Activated CD8-positive, alpha-beta T cell treated with anti-CD3 and anti-CD28 coated beads for 36 hours (primary cell): ENCODE data around the gene NAT16. TPM values are rescaled to one million over a fixed set of nuclear protein-coding genes. Genes with fewer than 3 reads are reported as not detected.
"Not testable (repeated sequence)": the region's sequence is repeated elsewhere in the genome, so short reads cannot be mapped to it uniquely, and the experiment has no call there.

Experiments
- ATAC-seq: fragments of 200-7000 bp; cut with Tn5 transposase; one replicate; pipeline ENCODE4 v1.10.0; 2021; ENCODE audit warnings: mild to moderate bottlenecking, moderate library complexity
- CTCF ChIA-PET: fragments of 350-600 bp; sonication (Branson Sonifier 250); formaldehyde crosslinking; loops from one replicate; lab custom pipeline; 2021; ENCODE audit warnings: antibody characterized with exemption; lab: Charles Lee
- POLR2A ChIA-PET: fragments of 350-600 bp; sonication (Branson Sonifier 250); formaldehyde crosslinking; loops from one replicate; lab custom pipeline; 2021; ENCODE audit warnings: antibody characterized with exemption; lab: Charles Lee
- DNase-seq: peaks from one replicate; pipeline ENCODE4 v3.0.0-alpha.2; 2020
- H3K27ac Mint-ChIP-seq: one replicate; pipeline ENCODE4 v1.8.0; 2021; ENCODE audit warnings: mild to moderate bottlenecking, mixed read lengths
- H3K27me3 Mint-ChIP-seq: one replicate; pipeline ENCODE4 v1.8.0; 2021; ENCODE audit warnings: mixed read lengths
- H3K36me3 Mint-ChIP-seq: one replicate; pipeline ENCODE4 v1.8.0; 2021; ENCODE audit warnings: low read depth, mixed read lengths
- H3K4me1 Mint-ChIP-seq: one replicate; pipeline ENCODE4 v1.8.0; 2021; ENCODE audit warnings: low read depth, mixed read lengths
- H3K4me3 Mint-ChIP-seq: one replicate; pipeline ENCODE4 v1.8.0; 2021; ENCODE audit warnings: mild to moderate bottlenecking, moderate library complexity, mixed read lengths
- H3K9me3 Mint-ChIP-seq: one replicate; pipeline ENCODE4 v1.8.0; 2021; ENCODE audit warnings: mixed read lengths
- intact Hi-C: fragments of 100-400 bp; cut with micrococcal nuclease; formaldehyde crosslinking; loops from one replicate; pipeline ENCODE4 v1.10.0; 2022
- total RNA-seq, 2 experiments: library from RNA; stranded (reverse); gene quantifications; one replicate each; pipeline ENCODE4 v1.2.3, GENCODE V29; 2021
- TF ChIP-seq, protein P1 (sequence below): fragments of 200-600 bp; IDR thresholded peaks from one replicate; pipeline ENCODE4 v1.8.0; 2022; ENCODE audit warnings: antibody characterized with exemption, mild to moderate bottlenecking

NAT16 gene
- total RNA-seq, 2 experiments from 2014 or later, result not detected

DNA sequence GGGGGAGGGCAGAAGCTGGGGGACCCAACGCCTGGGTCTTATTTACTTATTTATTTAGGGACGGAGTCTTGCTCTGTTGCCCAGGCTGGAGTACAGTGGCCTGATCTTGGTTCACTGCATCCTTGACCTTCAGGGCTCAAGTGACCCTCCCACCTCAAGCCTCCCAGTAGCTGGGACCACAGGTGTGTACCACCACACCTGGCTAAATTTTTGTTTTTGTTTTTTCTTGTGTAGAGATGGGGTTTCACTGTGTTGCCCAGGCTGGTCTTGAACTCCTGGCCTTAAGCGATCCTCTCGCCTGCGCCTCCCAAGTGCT is 22.5 kb upstream of the NAT16 start:
- peaks cover 27% of the 10 kb centered on the region for H3K27me3 Mint-ChIP-seq
- intact Hi-C loops, result no loop called here
- DNase-seq (no peak), ATAC-seq (no peak)
- no peaks in the 10 kb centered on the region for H3K9me3 Mint-ChIP-seq
- TF ChIP-seq, protein P1, sequence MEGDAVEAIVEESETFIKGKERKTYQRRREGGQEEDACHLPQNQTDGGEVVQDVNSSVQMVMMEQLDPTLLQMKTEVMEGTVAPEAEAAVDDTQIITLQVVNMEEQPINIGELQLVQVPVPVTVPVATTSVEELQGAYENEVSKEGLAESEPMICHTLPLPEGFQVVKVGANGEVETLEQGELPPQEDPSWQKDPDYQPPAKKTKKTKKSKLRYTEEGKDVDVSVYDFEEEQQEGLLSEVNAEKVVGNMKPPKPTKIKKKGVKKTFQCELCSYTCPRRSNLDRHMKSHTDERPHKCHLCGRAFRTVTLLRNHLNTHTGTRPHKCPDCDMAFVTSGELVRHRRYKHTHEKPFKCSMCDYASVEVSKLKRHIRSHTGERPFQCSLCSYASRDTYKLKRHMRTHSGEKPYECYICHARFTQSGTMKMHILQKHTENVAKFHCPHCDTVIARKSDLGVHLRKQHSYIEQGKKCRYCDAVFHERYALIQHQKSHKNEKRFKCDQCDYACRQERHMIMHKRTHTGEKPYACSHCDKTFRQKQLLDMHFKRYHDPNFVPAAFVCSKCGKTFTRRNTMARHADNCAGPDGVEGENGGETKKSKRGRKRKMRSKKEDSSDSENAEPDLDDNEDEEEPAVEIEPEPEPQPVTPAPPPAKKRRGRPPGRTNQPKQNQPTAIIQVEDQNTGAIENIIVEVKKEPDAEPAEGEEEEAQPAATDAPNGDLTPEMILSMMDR, result no peak
- ChIA-PET CTCF (interaction anchor here (4.7 kb wide), 1 partner anchor 10 kb away, joined by 24 read pairs; no protein-coding TSS in a partner anchor), POLR2A (interaction anchor here (0.8 kb wide), 1 partner anchor 15 kb away, joined by 3 read pairs; the partner anchor contains the start of gene PLOD3)
- peaks cover 2% of the 10 kb centered on the region for H3K4me1 Mint-ChIP-seq
- no peak overlapping the region for H3K27ac Mint-ChIP-seq
- H3K4me3 Mint-ChIP-seq, result no peak overlapping the region
- H3K36me3 Mint-ChIP-seq, result peaks cover 2% of the 10 kb centered on the region

DNA sequence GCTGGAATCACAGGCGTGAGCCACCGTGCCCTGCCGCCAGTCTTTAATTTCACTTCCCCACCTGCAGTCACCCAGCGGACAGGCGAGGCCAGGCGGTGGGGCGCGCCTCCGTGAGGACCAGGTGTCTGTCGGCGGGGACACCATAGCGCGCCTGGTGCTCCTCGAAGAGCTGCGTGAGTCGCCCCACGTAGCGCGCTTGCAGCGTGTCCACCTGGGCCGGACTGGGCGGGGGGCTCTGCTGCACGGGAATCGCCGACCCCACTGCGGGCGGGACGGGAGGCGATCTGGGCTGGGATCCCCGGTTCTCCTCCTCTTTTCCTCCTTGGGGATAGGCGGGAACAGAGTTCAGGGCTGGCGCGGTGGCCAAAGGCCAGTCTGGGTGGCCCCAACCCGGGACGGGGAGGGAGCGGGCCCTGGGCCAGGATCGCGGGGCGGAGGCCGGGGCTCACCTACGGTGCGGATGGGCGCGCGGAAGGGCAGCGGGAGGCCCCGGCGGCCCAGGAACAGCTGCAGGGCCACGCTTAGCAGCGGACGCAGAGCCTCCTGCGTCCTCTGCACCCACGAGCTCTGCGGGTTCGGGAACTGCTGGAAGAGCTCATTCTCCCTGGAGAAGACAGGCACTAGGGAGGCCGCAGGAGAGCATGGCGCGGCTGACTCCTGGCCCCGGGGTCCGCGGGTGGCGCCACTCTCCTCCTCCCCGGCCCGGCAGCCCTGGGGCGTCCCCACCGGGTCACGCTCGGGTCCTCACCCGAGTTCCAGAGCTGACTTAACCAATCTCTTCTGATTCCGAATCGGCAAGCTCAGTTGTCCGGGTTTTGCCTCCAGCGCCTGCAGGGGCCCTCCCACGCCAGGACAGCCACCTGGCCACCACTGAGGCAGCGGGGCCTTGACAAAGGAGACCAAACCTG is 21.9 kb upstream of the NAT16 start:
- Mint-ChIP-seq H3K4me3 (no peak overlapping the region), H3K27ac (no peak overlapping the region), H3K27me3 (peaks cover 27% of the 10 kb centered on the region), H3K4me1 (peaks cover 2% of the 10 kb centered on the region), H3K9me3 (no peaks in the 10 kb centered on the region), H3K36me3 (peaks cover 2% of the 10 kb centered on the region)
- TF ChIP-seq, protein P1, result no peak
- CTCF ChIA-PET, result interaction anchor here (2.0 to 4.7 kb wide), 2 partner anchors 9 to 10 kb away, joined by 9 to 24 read pairs; no protein-coding TSS in a partner anchor
- no peak for DNase-seq
- POLR2A ChIA-PET, result interaction anchor here (0.8 kb wide), 1 partner anchor 15 kb away, joined by 3 read pairs; the partner anchor contains the start of gene PLOD3
- ATAC-seq, result no peak
- intact Hi-C loops, result no loop called here

DNA sequence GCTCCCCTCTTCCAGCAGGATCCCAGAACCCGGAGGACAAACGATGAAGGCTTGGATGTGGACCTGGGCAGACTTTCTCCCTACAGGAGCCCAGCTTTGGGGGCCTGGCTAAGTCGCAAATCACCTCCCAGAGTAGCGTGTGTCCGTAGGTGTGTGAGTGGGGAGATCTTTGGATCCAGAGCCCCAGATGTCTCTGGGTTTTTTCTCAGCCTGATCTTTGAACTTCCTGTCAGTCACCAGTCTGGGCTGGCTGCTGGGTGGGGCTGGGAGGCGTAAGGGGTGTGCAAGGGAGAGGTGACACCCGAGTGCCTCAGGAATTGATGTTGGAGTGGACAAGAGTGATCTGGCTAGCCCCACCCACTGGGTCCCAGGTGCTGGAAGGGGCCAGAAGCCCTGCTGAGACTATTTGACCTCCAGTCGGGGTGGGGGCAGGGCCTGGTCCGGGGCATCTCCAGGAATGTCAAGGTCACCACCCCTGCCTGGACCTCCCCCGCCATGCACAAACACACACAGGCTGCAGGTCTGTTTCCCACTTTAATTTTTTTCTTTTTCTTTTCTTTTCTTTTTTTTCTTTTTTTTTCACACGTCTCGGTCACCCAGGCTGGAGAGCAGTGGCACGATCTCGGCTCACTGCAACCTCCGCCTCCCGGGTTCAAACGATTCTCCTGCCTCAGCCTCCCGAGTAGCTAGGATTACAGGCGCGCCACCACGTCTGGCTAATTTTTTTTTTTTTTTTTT is 20.9 kb upstream of the NAT16 start, which contains the start of gene MOGAT3:
Gene MOGAT3, minus strand, starts transcription at position 175 of the 738 bp plus-strand sequence. CDS start 182 bp downstream, outside the sequence.
- intact Hi-C loops, result no loop called here
- H3K4me3 Mint-ChIP-seq, result no peak within 1 kb of the TSS
- no peak within 1 kb of the TSS for H3K27ac Mint-ChIP-seq
- peaks cover 2% of the 10 kb centered on the region for H3K4me1 Mint-ChIP-seq
- ChIA-PET POLR2A (interaction anchor here (0.5 kb wide), 1 partner anchor 21 kb away, joined by 3 read pairs; no protein-coding TSS in a partner anchor), CTCF (interaction anchor here (0.6 to 2.0 kb wide), 3 partner anchors 9 to 204 kb away, joined by 3 to 9 read pairs (median 8); no protein-coding TSS in a partner anchor)
- DNase-seq, result no peak
- TF ChIP-seq, protein P1, result no peak
- H3K27me3 Mint-ChIP-seq, result peaks cover 27% of the 10 kb centered on the region
- H3K36me3 Mint-ChIP-seq, result no peaks in the 10 kb centered on the region
- H3K9me3 Mint-ChIP-seq, result no peaks in the 10 kb centered on the region
- ATAC-seq, result peak; percentile 56

DNA sequence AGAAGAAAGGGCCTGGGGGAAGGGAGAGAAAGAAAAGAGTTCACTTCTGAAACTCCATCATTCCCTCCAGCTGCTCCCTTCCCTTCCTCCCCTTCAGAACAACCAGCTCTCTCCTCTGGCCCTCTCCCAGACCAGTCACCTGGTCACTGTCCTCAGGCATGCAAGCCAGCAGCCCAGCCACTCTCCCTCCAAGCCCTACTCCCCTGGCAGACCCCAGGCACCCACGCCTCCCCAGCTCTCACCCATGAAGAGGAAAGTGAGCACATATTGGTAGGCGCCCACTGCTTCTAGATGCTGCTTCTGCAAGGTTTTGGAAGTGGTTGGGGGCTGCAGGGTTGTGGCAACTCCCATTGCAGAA is 20.4 kb upstream of the NAT16 start:
- DNase-seq (no peak), ATAC-seq (no peak)
- intact Hi-C loops, result no loop called here
- ChIA-PET CTCF (interaction anchor here (0.6 to 2.0 kb wide), 4 partner anchors 8 to 205 kb away, joined by 3 to 9 read pairs (median 6); partner anchors contain the start of genes PLOD3 and ZNHIT1), POLR2A (interaction anchor here (0.5 kb wide), 1 partner anchor 21 kb away, joined by 3 read pairs; no protein-coding TSS in a partner anchor)
- Mint-ChIP-seq H3K27me3 (peaks cover 29% of the 10 kb centered on the region), H3K4me3 (no peak overlapping the region), H3K36me3 (no peaks in the 10 kb centered on the region), H3K9me3 (no peaks in the 10 kb centered on the region), H3K4me1 (peaks cover 2% of the 10 kb centered on the region), H3K27ac (no peak overlapping the region)
- TF ChIP-seq, protein P1, result no peak

DNA sequence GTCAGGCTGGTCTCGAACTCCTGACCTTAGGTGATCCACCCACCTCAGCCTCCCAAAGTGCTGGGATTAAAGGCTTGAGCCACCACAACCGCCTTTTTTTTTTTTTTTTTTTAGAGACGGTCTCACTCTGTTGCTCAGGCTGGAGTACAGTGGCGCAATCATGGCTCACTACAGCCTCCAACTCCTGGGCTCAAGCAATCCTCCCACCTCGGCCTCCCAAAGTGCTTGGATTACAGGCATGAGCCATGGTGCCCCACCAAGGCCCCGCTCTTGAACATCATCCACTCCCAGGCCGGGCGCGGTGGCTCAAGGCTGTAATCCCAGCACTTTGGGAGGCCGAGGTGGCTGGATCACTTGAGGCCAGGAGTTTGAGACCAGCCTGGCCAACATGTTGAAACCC is 19.4 kb upstream of the NAT16 start:
- ATAC-seq, H3K36me3 Mint-ChIP-seq, H3K4me1 Mint-ChIP-seq, POLR2A ChIA-PET, H3K27ac Mint-ChIP-seq, intact Hi-C loops, H3K4me3 Mint-ChIP-seq, H3K9me3 Mint-ChIP-seq, DNase-seq: not testable (repeated sequence)
- CTCF ChIA-PET, result interaction anchor here (1.0 to 2.0 kb wide), 5 partner anchors 7 to 83 kb away, joined by 4 to 9 read pairs (median 5); partner anchors contain the start of genes PLOD3 and ZNHIT1
- H3K27me3 Mint-ChIP-seq, result peaks cover 31% of the 10 kb centered on the region
